ENCODE measurements around the gene HOXB8.

Gene HOXB8

GRCh38 chr17:48603959-48604769, 10.9 kb downstream of the HOXB8 start:
- FAIRE-seq (no peak), DNase-seq (ENCODE audit: insufficient read length, low spot score) (no peak)
- TF ChIP-seq POU2F2 (IDR thresholded peaks at IDR 0.05; ENCODE audit: low read depth, low read length), result no peak
- TF ChIP-seq TAF1 (IDR thresholded peaks at IDR 0.05; ENCODE audit: low read depth, low read length), result no peak
- no peak for TF ChIP-seq POLR2AphosphoS5 (IDR thresholded peaks at IDR 0.05; ENCODE audit: low read depth, low read length)
- TF ChIP-seq POLR2A (IDR thresholded peaks at IDR 0.05; ENCODE audit: low read depth, low read length), result no peak
- TF ChIP-seq SPI1 (IDR thresholded peaks at IDR 0.05; ENCODE audit: low read depth, low read length), result no peak
- no peak for TF ChIP-seq PAX5 (IDR thresholded peaks at IDR 0.05; ENCODE audit: insufficient read depth, low read length, severe bottlenecking)

GRCh38 chr17:48601539-48602425, 13.3 kb downstream of the HOXB8 start:
- no peak for TF ChIP-seq POU2F2 (IDR thresholded peaks at IDR 0.05; ENCODE audit: low read depth, low read length)
- no peak for TF ChIP-seq SPI1 (IDR thresholded peaks at IDR 0.05; ENCODE audit: low read depth, low read length)
- no peak for TF ChIP-seq PAX5 (IDR thresholded peaks at IDR 0.05; ENCODE audit: insufficient read depth, low read length, severe bottlenecking)
- TF ChIP-seq POLR2A (IDR thresholded peaks at IDR 0.05; ENCODE audit: low read depth, low read length), result no peak
- TF ChIP-seq POLR2AphosphoS5 (IDR thresholded peaks at IDR 0.05; ENCODE audit: low read depth, low read length), result no peak
- no peak for TF ChIP-seq TAF1 (IDR thresholded peaks at IDR 0.05; ENCODE audit: low read depth, low read length)
- DNase-seq (ENCODE audit: insufficient read length, low spot score) (no peak), FAIRE-seq (no peak)

- FAIRE-seq, result no peak
- no peak for DNase-seq (ENCODE audit: insufficient read length, low spot score)
- TF ChIP-seq POLR2A (IDR thresholded peaks at IDR 0.05; ENCODE audit: low read depth, low read length), result no peak
- TF ChIP-seq TAF1 (IDR thresholded peaks at IDR 0.05; ENCODE audit: low read depth, low read length), result no peak
- no peak for TF ChIP-seq PAX5 (IDR thresholded peaks at IDR 0.05; ENCODE audit: insufficient read depth, low read length, severe bottlenecking)
These were observed 13.9 kb downstream of the HOXB8 start for GRCh38 chr17:48601207-48601538.

GRCh38 chr17:48600244-48601098, 14.6 kb downstream of the HOXB8 start:
- no peak for FAIRE-seq
- TF ChIP-seq SPI1 (IDR thresholded peaks at IDR 0.05; ENCODE audit: low read depth, low read length) (no peak), POLR2AphosphoS5 (IDR thresholded peaks at IDR 0.05; ENCODE audit: low read depth, low read length) (no peak), PAX5 (IDR thresholded peaks at IDR 0.05; ENCODE audit: insufficient read depth, low read length, severe bottlenecking) (no peak), POLR2A (IDR thresholded peaks at IDR 0.05; ENCODE audit: low read depth, low read length) (no peak), POU2F2 (IDR thresholded peaks at IDR 0.05; ENCODE audit: low read depth, low read length) (no peak), TAF1 (IDR thresholded peaks at IDR 0.05; ENCODE audit: low read depth, low read length) (no peak)
- no peak for DNase-seq (ENCODE audit: insufficient read length, low spot score)

GRCh38 chr17:48599354-48599753, 15.7 kb downstream of the HOXB8 start:
- no peak for TF ChIP-seq PAX5 (IDR thresholded peaks at IDR 0.05; ENCODE audit: insufficient read depth, low read length, severe bottlenecking)
- TF ChIP-seq SPI1 (IDR thresholded peaks at IDR 0.05; ENCODE audit: low read depth, low read length), result no peak
- no peak for TF ChIP-seq POLR2A (IDR thresholded peaks at IDR 0.05; ENCODE audit: low read depth, low read length)
- no peak for TF ChIP-seq POLR2AphosphoS5 (IDR thresholded peaks at IDR 0.05; ENCODE audit: low read depth, low read length)
- TF ChIP-seq POU2F2 (IDR thresholded peaks at IDR 0.05; ENCODE audit: low read depth, low read length), result no peak
- DNase-seq (ENCODE audit: insufficient read length, low spot score) (no peak), FAIRE-seq (no peak)

- no peak for DNase-seq (ENCODE audit: insufficient read length, low spot score)
- no peak for FAIRE-seq
- no peak for TF ChIP-seq POLR2A (IDR thresholded peaks at IDR 0.05; ENCODE audit: low read depth, low read length)
- TF ChIP-seq POU2F2 (IDR thresholded peaks at IDR 0.05; ENCODE audit: low read depth, low read length), result no peak
- TF ChIP-seq TAF1 (IDR thresholded peaks at IDR 0.05; ENCODE audit: low read depth, low read length), result no peak
- no peak for TF ChIP-seq SPI1 (IDR thresholded peaks at IDR 0.05; ENCODE audit: low read depth, low read length)
- TF ChIP-seq POLR2AphosphoS5 (IDR thresholded peaks at IDR 0.05; ENCODE audit: low read depth, low read length), result no peak
- no peak for TF ChIP-seq PAX5 (IDR thresholded peaks at IDR 0.05; ENCODE audit: insufficient read depth, low read length, severe bottlenecking)
These were observed 16.4 kb downstream of the HOXB8 start for GRCh38 chr17:48598736-48599135.

GRCh38 chr17:48597778-48598631, 17.1 kb downstream of the HOXB8 start:
- DNase-seq (ENCODE audit: insufficient read length, low spot score), result peak; percentile 58
- peak; percentile 85 for FAIRE-seq

GRCh38 chr17:48597528-48597777, 17.6 kb downstream of the HOXB8 start:
- DNase-seq (ENCODE audit: insufficient read length, low spot score) (no peak), FAIRE-seq (no peak)
- TF ChIP-seq SPI1 (IDR thresholded peaks at IDR 0.05; ENCODE audit: low read depth, low read length) (no peak), POLR2A (IDR thresholded peaks at IDR 0.05; ENCODE audit: low read depth, low read length) (no peak), POU2F2 (IDR thresholded peaks at IDR 0.05; ENCODE audit: low read depth, low read length) (no peak), PAX5 (IDR thresholded peaks at IDR 0.05; ENCODE audit: insufficient read depth, low read length, severe bottlenecking) (no peak), TAF1 (IDR thresholded peaks at IDR 0.05; ENCODE audit: low read depth, low read length) (no peak), POLR2AphosphoS5 (IDR thresholded peaks at IDR 0.05; ENCODE audit: low read depth, low read length) (no peak)

More at GRCh38 chr17:48597778-48598631, 17.1 kb downstream of the HOXB8 start:
- no peak for TF ChIP-seq TAF1 (IDR thresholded peaks at IDR 0.05; ENCODE audit: low read depth, low read length)
- peak; percentile 28; the same call in 1 of the 2 replicates for TF ChIP-seq SPI1 (IDR thresholded peaks at IDR 0.05; ENCODE audit: low read depth, low read length)
